Ascending aorta (tissue), 2 donors: ENCODE results near the gene CPXM2. TPM values are rescaled to one million over a fixed set of nuclear protein-coding genes. Genes with fewer than 3 reads are reported as not detected.

Experiments
- DNase-seq, 2 donors: peaks; one replicate each; pipeline ENCODE4 v3.0.0-alpha.2; 2019; ENCODE audit warnings: low spot score in 2 of 2
- H3K27ac ChIP-seq, 2 donors: fragments of 200-600 bp; sonication (generic); one replicate each; pipeline ENCODE4 v1.5.1; 2016 to 2017; ENCODE audit warnings: mild to moderate bottlenecking in 1 of 2
- H3K27me3 ChIP-seq: fragments of 200-600 bp; sonication (generic); one replicate; pipeline ENCODE4 v1.5.1; 2017
- H3K36me3 ChIP-seq, 2 donors: fragments of 200-600 bp; sonication (generic); one replicate each; pipeline ENCODE4 v1.5.1; 2016
- H3K4me1 ChIP-seq, 2 donors: fragments of 200-600 bp; sonication (generic); one replicate each; pipeline ENCODE4 v1.5.1; 2016 to 2017; ENCODE audit warnings: mild to moderate bottlenecking in 1 of 2
- H3K4me3 ChIP-seq, 2 donors: fragments of 200-600 bp; sonication (generic); one replicate each; pipeline ENCODE4 v1.5.1; 2016 to 2017; ENCODE audit warnings: mild to moderate bottlenecking in 1 of 2
- H3K9me3 ChIP-seq, 2 donors: fragments of 200-600 bp; sonication (generic); one replicate each; pipeline ENCODE4 v1.5.1; 2016
- intact Hi-C: fragments of 100-400 bp; cut with DNase I; formaldehyde crosslinking; loops from one replicate; pipeline ENCODE4 v1.15.1; 2023
- total RNA-seq: library from RNA; depleted of rRNA; stranded (reverse); fragments of >200 nt; gene quantifications from one replicate; pipeline ENCODE4 v1.1.0, GENCODE V29; 2016
- TF ChIP-seq, protein P1 (sequence below), 3 experiments: fragments of 200-600 bp in 2 of 3; fragments of 450-650 bp in 1 of 3; sonication (generic) in 2 of 3; IDR thresholded peaks; one replicate each; pipeline ENCODE4 v1.5.1; 2016 to 2019; ENCODE audit warnings: antibody characterized with exemption in 3 of 3, mild to moderate bottlenecking in 1 of 3, moderate library complexity in 1 of 3

CPXM2 gene
- total RNA-seq, 1 donor from 2014 or later = 125 TPM

DNA sequence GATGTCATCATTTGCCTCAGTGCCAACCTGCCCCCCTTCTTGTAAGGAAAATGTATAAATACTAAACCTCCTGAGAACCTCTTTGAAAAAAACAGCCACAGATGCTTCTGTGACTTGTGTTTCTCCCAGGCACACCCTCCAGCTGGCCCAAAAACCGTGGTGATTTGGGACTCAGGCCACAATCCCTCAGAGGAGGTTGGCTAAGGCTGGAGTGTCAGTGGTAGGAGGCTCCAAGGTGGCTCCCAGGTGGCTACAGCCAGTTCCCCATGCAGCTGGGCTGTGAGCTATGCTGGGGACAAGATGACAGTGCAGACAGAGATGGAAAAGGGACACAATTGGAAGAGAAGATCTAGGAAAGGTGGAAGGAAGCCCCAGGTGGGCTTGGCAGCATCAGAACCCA lies 104.7 kb downstream of the CPXM2 start:
- Histone ChIP-seq H3K9me3 (no peaks in the 10 kb centered on the region), H3K4me3 (no peak overlapping the region), H3K27ac (no peak overlapping the region)

DNA sequence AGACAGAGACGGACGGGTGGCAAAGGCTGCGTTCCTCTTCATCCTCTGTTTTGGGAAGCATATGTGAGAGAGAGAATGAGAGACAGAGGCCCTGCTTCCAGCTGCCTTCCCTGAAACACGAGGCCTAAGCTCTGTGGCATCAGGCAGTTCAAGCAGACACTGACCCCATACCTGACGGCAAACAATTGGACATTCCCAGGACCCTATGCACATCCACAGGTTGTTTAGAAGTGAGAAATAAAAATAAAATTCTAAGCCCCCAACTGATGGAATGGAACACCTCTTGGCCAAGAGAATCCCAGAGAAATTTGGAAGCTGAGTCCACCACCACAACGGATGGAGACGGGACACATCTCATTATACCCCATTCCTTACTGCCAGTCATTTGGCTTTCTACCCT lies 105.3 kb downstream of the CPXM2 start:
- H3K36me3 ChIP-seq = peaks cover 10 to 26% of the 10 kb centered on the region in 2 donors
- H3K27ac ChIP-seq = no peak overlapping the region
- TF ChIP-seq, protein P1, sequence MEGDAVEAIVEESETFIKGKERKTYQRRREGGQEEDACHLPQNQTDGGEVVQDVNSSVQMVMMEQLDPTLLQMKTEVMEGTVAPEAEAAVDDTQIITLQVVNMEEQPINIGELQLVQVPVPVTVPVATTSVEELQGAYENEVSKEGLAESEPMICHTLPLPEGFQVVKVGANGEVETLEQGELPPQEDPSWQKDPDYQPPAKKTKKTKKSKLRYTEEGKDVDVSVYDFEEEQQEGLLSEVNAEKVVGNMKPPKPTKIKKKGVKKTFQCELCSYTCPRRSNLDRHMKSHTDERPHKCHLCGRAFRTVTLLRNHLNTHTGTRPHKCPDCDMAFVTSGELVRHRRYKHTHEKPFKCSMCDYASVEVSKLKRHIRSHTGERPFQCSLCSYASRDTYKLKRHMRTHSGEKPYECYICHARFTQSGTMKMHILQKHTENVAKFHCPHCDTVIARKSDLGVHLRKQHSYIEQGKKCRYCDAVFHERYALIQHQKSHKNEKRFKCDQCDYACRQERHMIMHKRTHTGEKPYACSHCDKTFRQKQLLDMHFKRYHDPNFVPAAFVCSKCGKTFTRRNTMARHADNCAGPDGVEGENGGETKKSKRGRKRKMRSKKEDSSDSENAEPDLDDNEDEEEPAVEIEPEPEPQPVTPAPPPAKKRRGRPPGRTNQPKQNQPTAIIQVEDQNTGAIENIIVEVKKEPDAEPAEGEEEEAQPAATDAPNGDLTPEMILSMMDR (IDR thresholded peaks at IDR 0.05) = no peak
- no peaks in the 10 kb centered on the region for H3K9me3 ChIP-seq
- intact Hi-C loops = no loop called here
- DNase-seq = peak in 1 of 2 donors; percentile 7
- H3K27me3 ChIP-seq = no peaks in the 10 kb centered on the region
- H3K4me1 ChIP-seq = no peaks in the 10 kb centered on the region
- no peak overlapping the region for H3K4me3 ChIP-seq

More for the DNA sequence above, 104.7 kb downstream of the CPXM2 start:
- Histone ChIP-seq H3K36me3 (peaks cover 16 to 32% of the 10 kb centered on the region in 2 donors), H3K4me1 (no peaks in the 10 kb centered on the region), H3K27me3 (no peaks in the 10 kb centered on the region)
- intact Hi-C loops = no loop called here
- peak in 1 of 2 donors; percentile 18 for DNase-seq
- TF ChIP-seq, protein P1 (IDR thresholded peaks at IDR 0.05) = no peak

DNA sequence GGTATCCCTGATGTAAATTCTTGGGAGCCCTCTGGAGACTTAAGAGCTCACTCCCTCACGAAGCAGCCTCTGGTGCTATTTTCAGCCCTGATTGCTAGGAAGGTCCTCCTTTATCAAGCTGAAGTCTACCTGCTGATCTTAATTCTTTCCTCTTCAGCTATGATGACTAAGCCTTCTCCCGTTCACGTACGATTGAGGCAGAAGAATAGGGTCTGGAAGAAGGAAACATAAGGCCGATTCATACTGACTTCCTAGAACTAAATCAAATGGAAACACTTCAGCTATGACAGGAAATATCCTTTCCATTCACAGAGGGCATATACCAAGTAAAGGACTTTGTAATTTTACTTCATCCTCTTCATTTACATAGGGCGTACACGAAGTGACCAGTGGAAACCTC lies 107.0 kb downstream of the CPXM2 start:
- no peaks in the 10 kb centered on the region for H3K9me3 ChIP-seq
- H3K4me3 ChIP-seq = no peak overlapping the region
- H3K4me1 ChIP-seq = no peaks in the 10 kb centered on the region
- TF ChIP-seq, protein P1 (IDR thresholded peaks at IDR 0.05) = no peak
- intact Hi-C loops = no loop called here
- no peak for DNase-seq
- no peak overlapping the region for H3K27ac ChIP-seq
- H3K36me3 ChIP-seq = peaks cover 0 to 27% of the 10 kb centered on the region in 2 donors
- H3K27me3 ChIP-seq = no peaks in the 10 kb centered on the region

DNA sequence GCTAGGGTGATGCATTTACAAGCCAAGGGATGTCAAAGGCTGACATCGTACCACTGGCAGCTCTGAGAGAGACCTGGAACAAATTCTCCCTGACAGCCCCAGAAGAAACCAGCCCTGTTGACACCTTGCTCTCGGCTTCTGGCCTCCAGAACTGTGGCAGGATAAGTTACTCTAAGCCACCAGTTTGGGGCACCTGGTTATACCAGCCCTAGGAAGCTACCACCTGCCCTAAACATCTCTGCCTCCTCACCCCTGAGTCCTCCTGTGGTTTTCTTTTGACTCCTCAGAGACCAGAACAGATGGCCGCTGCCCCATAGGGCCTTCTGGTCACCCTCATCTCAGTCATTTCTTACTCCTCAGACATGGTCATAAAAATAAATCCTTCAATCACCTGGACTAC lies 107.4 kb downstream of the CPXM2 start:
- TF ChIP-seq, protein P1 (IDR thresholded peaks at IDR 0.05) = no peak
- H3K4me3 ChIP-seq = no peak overlapping the region
- no peaks in the 10 kb centered on the region for H3K27me3 ChIP-seq
- intact Hi-C loops = no loop called here
- H3K9me3 ChIP-seq = no peaks in the 10 kb centered on the region
- peaks cover 0 to 27% of the 10 kb centered on the region in 2 donors for H3K36me3 ChIP-seq
- H3K4me1 ChIP-seq = no peaks in the 10 kb centered on the region
- H3K27ac ChIP-seq = no peak overlapping the region
- peak in 1 of 2 donors; percentile 47 for DNase-seq

DNA sequence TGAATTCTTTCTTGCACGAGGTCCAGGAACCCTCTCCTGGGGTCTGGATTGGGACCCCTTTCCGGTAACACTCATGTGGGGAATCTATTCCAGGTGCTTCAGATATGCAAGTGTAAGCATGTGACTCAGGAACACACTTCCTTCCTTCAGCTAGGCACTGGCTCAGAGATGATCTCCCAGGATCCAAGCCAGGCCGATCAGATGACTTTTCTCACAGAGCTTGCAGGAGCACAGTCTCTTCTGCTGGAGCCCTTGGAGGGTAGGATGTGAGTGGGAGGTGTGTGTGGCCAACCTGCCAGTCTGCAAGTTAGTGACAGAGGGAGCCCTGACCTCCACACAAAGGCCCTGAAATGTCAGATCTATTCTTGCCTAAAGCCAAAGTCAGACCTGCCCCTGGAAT lies 108.3 kb downstream of the CPXM2 start:
- no peaks in the 10 kb centered on the region for H3K4me1 ChIP-seq
- TF ChIP-seq, protein P1 (IDR thresholded peaks at IDR 0.05) = no peak
- no peaks in the 10 kb centered on the region for H3K27me3 ChIP-seq
- DNase-seq = peak in 1 of 2 donors; percentile 34
- H3K36me3 ChIP-seq = peaks cover 0 to 35% of the 10 kb centered on the region in 2 donors
- H3K4me3 ChIP-seq = no peak overlapping the region
- no peaks in the 10 kb centered on the region for H3K9me3 ChIP-seq
- H3K27ac ChIP-seq = no peak overlapping the region
- intact Hi-C loops = no loop called here

DNA sequence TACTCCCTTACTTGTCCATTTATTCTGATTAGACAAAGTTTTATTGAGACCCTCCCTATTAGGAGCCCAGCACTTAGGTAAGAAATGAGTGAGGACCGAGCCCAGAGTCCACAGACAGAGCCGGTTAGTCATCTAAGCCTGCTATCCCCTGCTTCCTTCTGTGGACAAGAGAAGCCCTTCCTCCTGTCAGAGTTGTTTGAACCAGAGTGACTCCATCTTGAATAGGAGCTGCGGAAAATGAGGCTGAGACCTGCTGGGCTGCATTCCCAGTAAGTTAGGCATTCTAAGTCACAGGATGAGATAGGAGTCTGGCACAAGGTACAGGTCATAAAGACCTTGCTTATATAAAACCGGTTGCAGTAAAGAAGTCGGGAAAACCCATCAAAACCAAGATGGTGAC lies 109.1 kb downstream of the CPXM2 start:
- TF ChIP-seq, protein P1 (IDR thresholded peaks at IDR 0.05) = no peak
- Histone ChIP-seq H3K9me3 (no peaks in the 10 kb centered on the region), H3K4me1 (no peaks in the 10 kb centered on the region), H3K27me3 (no peaks in the 10 kb centered on the region), H3K4me3 (no peak overlapping the region), H3K27ac (no peak overlapping the region), H3K36me3 (peaks cover 0 to 38% of the 10 kb centered on the region in 2 donors)
- intact Hi-C loops = no loop called here
- DNase-seq = peak in 1 of 2 donors; percentile 8
